Measurements from ENCODE around the gene MYO5B. TPM values are rescaled to one million over a fixed set of nuclear protein-coding genes. Genes with fewer than 3 reads are reported as not detected.

MYO5B gene
- polyA plus RNA-seq, 4 donors: 23.8 to 28.4 (median 27.0) TPM

GRCh38 chr18:50155406-50155805 is 39.5 kb downstream of the MYO5B start:
- DNase-seq (ENCODE audit: low read depth in 4 of 4, low spot score in 2 of 4): no peak

GRCh38 chr18:50154420-50154819 is 40.5 kb downstream of the MYO5B start:
- DNase-seq (ENCODE audit: low read depth in 4 of 4, low spot score in 2 of 4): no peak

- no peak for DNase-seq (ENCODE audit: low read depth in 4 of 4, low spot score in 2 of 4)
Measured at GRCh38 chr18:50152900-50153299, 42.0 kb downstream of the MYO5B start.

GRCh38 chr18:50151926-50152325 is 43.0 kb downstream of the MYO5B start:
- no peak for DNase-seq (ENCODE audit: low read depth in 4 of 4, low spot score in 2 of 4)

- no peak for DNase-seq (ENCODE audit: low read depth in 4 of 4, low spot score in 2 of 4)
Measured at GRCh38 chr18:50144540-50144939, 50.4 kb downstream of the MYO5B start.

GRCh38 chr18:50143886-50144285 is 51.1 kb downstream of the MYO5B start:
- DNase-seq (ENCODE audit: low read depth in 4 of 4, low spot score in 2 of 4): no peak

- DNase-seq (ENCODE audit: low read depth in 4 of 4, low spot score in 2 of 4): no peak
Measured at GRCh38 chr18:50143294-50143693, 51.7 kb downstream of the MYO5B start.

- DNase-seq (ENCODE audit: low read depth in 4 of 4, low spot score in 2 of 4): no peak
Measured at GRCh38 chr18:50142441-50143120, 52.4 kb downstream of the MYO5B start.

- DNase-seq (ENCODE audit: low read depth in 4 of 4, low spot score in 2 of 4): no peak
Measured at GRCh38 chr18:50138181-50139064, 56.5 kb downstream of the MYO5B start.

- no peak for DNase-seq (ENCODE audit: low read depth in 4 of 4, low spot score in 2 of 4)
Measured at GRCh38 chr18:50135903-50136302, 59.0 kb downstream of the MYO5B start.

- no peak for DNase-seq (ENCODE audit: low read depth in 4 of 4, low spot score in 2 of 4)
Measured at GRCh38 chr18:50133526-50133925, 61.4 kb downstream of the MYO5B start.

GRCh38 chr18:50131591-50131990 is 63.4 kb downstream of the MYO5B start:
- DNase-seq (ENCODE audit: low read depth in 4 of 4, low spot score in 2 of 4): no peak

GRCh38 chr18:50128506-50129271 is 66.3 kb downstream of the MYO5B start:
- DNase-seq (ENCODE audit: low read depth in 4 of 4, low spot score in 2 of 4): no peak

- DNase-seq (ENCODE audit: low read depth in 4 of 4, low spot score in 2 of 4): no peak
Measured at GRCh38 chr18:50127516-50128210, 67.3 kb downstream of the MYO5B start.

- DNase-seq (ENCODE audit: low read depth in 4 of 4, low spot score in 2 of 4): peak in 1 of 4 donors; percentile 19
Measured at GRCh38 chr18:50126471-50126870, 68.5 kb downstream of the MYO5B start.

- no peak for DNase-seq (ENCODE audit: low read depth in 4 of 4, low spot score in 2 of 4)
Measured at GRCh38 chr18:50125456-50125855, 69.5 kb downstream of the MYO5B start.

GRCh38 chr18:50119296-50119695 is 75.7 kb downstream of the MYO5B start:
- DNase-seq (ENCODE audit: low read depth in 4 of 4, low spot score in 2 of 4): no peak

GRCh38 chr18:50117863-50118262 is 77.1 kb downstream of the MYO5B start:
- no peak for DNase-seq (ENCODE audit: low read depth in 4 of 4, low spot score in 2 of 4)

- no peak for DNase-seq (ENCODE audit: low read depth in 4 of 4, low spot score in 2 of 4)
Measured at GRCh38 chr18:50115095-50115494, 79.9 kb downstream of the MYO5B start.

- no peak for DNase-seq (ENCODE audit: low read depth in 4 of 4, low spot score in 2 of 4)
Measured at GRCh38 chr18:50114448-50114847, 80.5 kb downstream of the MYO5B start.

GRCh38 chr18:50113726-50114125 is 81.2 kb downstream of the MYO5B start:
- no peak for DNase-seq (ENCODE audit: low read depth in 4 of 4, low spot score in 2 of 4)

All from left renal cortex interstitium (tissue), 4 donors.